ENCODE measurements around the gene TXNDC9.

DNA sequence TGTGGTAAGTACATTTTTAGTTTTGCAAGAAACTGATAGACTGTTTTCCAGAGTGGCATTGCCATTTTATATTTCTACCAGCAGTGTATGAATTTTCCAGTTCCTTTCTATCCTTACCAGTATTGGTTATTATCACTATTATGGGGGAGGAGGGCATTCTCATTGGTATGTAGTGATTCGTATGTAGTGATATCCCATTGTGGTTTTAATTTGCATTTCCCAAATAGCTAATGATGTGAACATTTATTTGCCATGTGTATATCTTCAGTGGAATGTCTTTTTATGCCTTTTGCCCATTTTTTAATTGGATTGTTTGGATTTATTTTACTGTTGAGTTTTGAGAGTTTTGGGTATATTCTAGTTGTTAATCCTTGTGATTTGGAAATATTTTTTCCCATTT is 17.9 kb upstream of the TXNDC9 start:
- no peak for TF ChIP-seq LEF1 (IDR thresholded peaks at IDR 0.05; ENCODE audit: borderline replicate concordance)
- no peak for TF ChIP-seq FOXK2 (IDR thresholded peaks at IDR 0.05)
- TF ChIP-seq, protein P1, sequence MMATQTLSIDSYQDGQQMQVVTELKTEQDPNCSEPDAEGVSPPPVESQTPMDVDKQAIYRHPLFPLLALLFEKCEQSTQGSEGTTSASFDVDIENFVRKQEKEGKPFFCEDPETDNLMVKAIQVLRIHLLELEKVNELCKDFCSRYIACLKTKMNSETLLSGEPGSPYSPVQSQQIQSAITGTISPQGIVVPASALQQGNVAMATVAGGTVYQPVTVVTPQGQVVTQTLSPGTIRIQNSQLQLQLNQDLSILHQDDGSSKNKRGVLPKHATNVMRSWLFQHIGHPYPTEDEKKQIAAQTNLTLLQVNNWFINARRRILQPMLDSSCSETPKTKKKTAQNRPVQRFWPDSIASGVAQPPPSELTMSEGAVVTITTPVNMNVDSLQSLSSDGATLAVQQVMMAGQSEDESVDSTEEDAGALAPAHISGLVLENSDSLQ (IDR thresholded peaks at IDR 0.05), result no peak
- TF ChIP-seq SUZ12 (IDR thresholded peaks at IDR 0.05), result no peak
- TF ChIP-seq FOXM1 (IDR thresholded peaks at IDR 0.05; ENCODE audit: borderline replicate concordance), result no peak
- TF ChIP-seq SP1 (IDR thresholded peaks at IDR 0.05), result no peak
